K562 (cell line): ENCODE data around the gene SPEM2. TPM values are rescaled to one million over a fixed set of nuclear protein-coding genes. Genes with fewer than 3 reads are reported as not detected.

ENCODE experiments used
- ATAC-seq: fragments of 200-7000 bp; cut with Tn5 transposase; 3 replicates; pipeline ENCODE4 v1.9.1; 2020; ENCODE audit warnings: moderate library complexity
- BruUV-seq: library from RNA; stranded (reverse); fragments of 400-500 nt; replicated peaks from 2 replicates; lab custom pipeline; 2021; lab: Mats Ljungman, UMichigan
- CTCF ChIA-PET: fragments of 300-600 bp; formaldehyde crosslinking; extraction: SDS; loops from one replicate; lab custom pipeline; 2021; ENCODE audit warnings: low intra/inter-chr PET ratio; lab: Yijun Ruan, JAX
- POLR2A ChIA-PET: fragments of 300-600, 350-650 bp; sonication (Branson Sonifier 250); formaldehyde crosslinking; extraction: SDS; loops from one replicate; lab custom pipeline; 2021; ENCODE audit warnings: antibody characterized with exemption, inconsistent platforms; lab: Yijun Ruan, JAX
- DNase-seq, 4 experiments: peaks; one replicate each; pipeline versions ENCODE4 v3.0.0 to v3.0.0-alpha.2; 2011 to 2018; ENCODE audit warnings: low spot score in 3 of 4, mixed read lengths in 3 of 4; ENCODE audit errors: extremely low read depth in 1 of 4
- FAIRE-seq: peaks from 2 replicates; lab custom pipeline; 2011; peaks lifted over from hg19 to GRCh38; lab: Jason Lieb, UNC
- H2AFZ ChIP-seq: 2 replicates; pipeline ENCODE4 v1.6.0; 2011; ENCODE audit warnings: low read depth, low read length, control low read depth, inconsistent platforms
- H3K27ac ChIP-seq: fragments of 200-600 bp; 3 replicates; pipeline ENCODE4 v1.8.0; 2011; ENCODE audit warnings: low read depth, mild to moderate bottlenecking, control low read depth, inconsistent platforms, low read length, moderate library complexity, mixed read lengths; ENCODE audit errors: extremely low read depth
- H3K27me3 ChIP-seq, 2 experiments: fragments of 300-600 bp in 1 of 2; 2 replicates in 1 of 2; 3 replicates in 1 of 2; pipeline versions ENCODE4 v1.6.0 to v1.8.0; 2011; ENCODE audit warnings: inconsistent platforms in 2 of 2, low read length in 2 of 2, mild to moderate bottlenecking in 1 of 2, mixed read lengths in 1 of 2, moderate library complexity in 1 of 2; ENCODE audit not compliant: control insufficient read depth in 2 of 2, insufficient read depth in 2 of 2
- H3K36me3 ChIP-seq: fragments of 300-600 bp; 3 replicates; pipeline ENCODE4 v1.8.0; 2011; ENCODE audit warnings: mild to moderate bottlenecking, low read length, inconsistent platforms; ENCODE audit not compliant: control insufficient read depth, insufficient read depth
- H3K4me1 ChIP-seq, 2 experiments: fragments of 200-600 bp in 1 of 2; replicated peaks in 1 of 2; 2 replicates in 1 of 2; 3 replicates in 1 of 2; pipeline versions ENCODE4 v1.5.1 to v1.8.0; 2011; ENCODE audit warnings: inconsistent platforms in 2 of 2, low read length in 2 of 2, mild to moderate bottlenecking in 1 of 2, mixed read lengths in 1 of 2, moderate library complexity in 1 of 2; ENCODE audit not compliant: control insufficient read depth in 2 of 2, insufficient read depth in 2 of 2
- H3K4me2 ChIP-seq: 2 replicates; pipeline ENCODE4 v1.6.1; 2011; ENCODE audit warnings: low read length, control low read depth, inconsistent platforms, mixed read lengths; ENCODE audit not compliant: insufficient read depth
- H3K4me3 ChIP-seq: fragments of 200-600 bp; sonication (generic), shearing (Covaris generic); 2 replicates; pipeline ENCODE4 v1.5.1; 2016; ENCODE audit warnings: control low read depth, inconsistent platforms
- H3K79me2 ChIP-seq: fragments of 200-600 bp; 3 replicates; pipeline ENCODE4 v1.8.0; 2011; ENCODE audit warnings: low read length, inconsistent platforms; ENCODE audit not compliant: control insufficient read depth, insufficient read depth
- H3K9ac ChIP-seq, 2 experiments: 2 replicates each; pipeline versions ENCODE4 v1.6.0 to v1.6.1; 2011; ENCODE audit warnings: low read depth in 2 of 2, low read length in 2 of 2, control low read depth in 1 of 2, inconsistent platforms in 1 of 2, mild to moderate bottlenecking in 1 of 2, mixed read lengths in 1 of 2; ENCODE audit not compliant: insufficient read depth in 1 of 2
- H3K9me1 ChIP-seq: one replicate; pipeline ENCODE4 v1.6.0; 2011; ENCODE audit warnings: inconsistent platforms, mild to moderate bottlenecking, low read length, moderate library complexity; ENCODE audit not compliant: control insufficient read depth, insufficient read depth
- H3K9me3 ChIP-seq: replicated peaks from 2 replicates; pipeline ENCODE4 v1.5.1; 2011; ENCODE audit warnings: low read depth, low read length, inconsistent platforms; ENCODE audit not compliant: control insufficient read depth, insufficient read depth
- H4K20me1 ChIP-seq: replicated peaks from 2 replicates; pipeline ENCODE4 v1.6.1; 2011; ENCODE audit warnings: low read length, inconsistent platforms, mixed read lengths; ENCODE audit not compliant: control insufficient read depth, insufficient read depth
- FOXM1 ChIP-seq, 2 experiments: fragments of 450-650 bp in 1 of 2; sonication (generic) in 1 of 2; formaldehyde crosslinking in 1 of 2; IDR thresholded peaks; 2 replicates each; pipeline versions ENCODE4 v1.6.1 to v1.9.0; 2017 to 2022; ENCODE audit warnings: low read depth in 2 of 2, mild to moderate bottlenecking in 2 of 2, missing genetic modification reagents in 1 of 2, moderate library complexity in 1 of 2
- HLTF ChIP-seq: fragments of 450-650 bp; IDR thresholded peaks from 2 replicates; pipeline ENCODE4 v1.6.1; 2016
- RBBP5 ChIP-seq: fragments of 200-600 bp; sonication (generic); IDR thresholded peaks from 2 replicates; pipeline ENCODE4 v1.6.1; 2012; ENCODE audit warnings: borderline replicate concordance, mild to moderate bottlenecking, low read length, control low read depth, inconsistent platforms; ENCODE audit not compliant: insufficient read depth, poor library complexity, severe bottlenecking
- TAF15 ChIP-seq: fragments of 200-400 bp; formaldehyde crosslinking; IDR thresholded peaks from 2 replicates; pipeline ENCODE4 v1.6.1; 2017; ENCODE audit warnings: mild to moderate bottlenecking, low read depth, low read length, moderate library complexity
- U2AF1 ChIP-seq: fragments of 200-400 bp; formaldehyde crosslinking; optimal IDR thresholded peaks from 2 replicates; pipeline ENCODE3; 2017; ENCODE audit warnings: mild to moderate bottlenecking, low read depth, low read length, moderate library complexity
- ZNF239 ChIP-seq: fragments of 250-450 bp; sonication (Bioruptor Pico); IDR thresholded peaks from 2 replicates; pipeline ENCODE4 v1.4.0; 2020; ENCODE audit warnings: mild to moderate bottlenecking
- WGBS: fragments of 100-300 bp; shearing (Covaris generic); methylation state at CpG from one replicate; pipeline ENCODE4 v1.1.6; 2016; ENCODE audit warnings: low coverage, mixed read lengths; ENCODE audit not compliant: insufficient coverage; ENCODE audit errors: missing lambda C conversion rate; 5-methylcytosine and 5-hydroxymethylcytosine counted together
- in situ Hi-C: fragments of 300-500 bp; cut with MboI; formaldehyde crosslinking; loops from 4 replicates; pipeline ENCODE4 v1.15.0; 2018; ENCODE audit warnings: inconsistent platforms, mixed read lengths
- intact Hi-C: fragments of 100-400 bp; cut with micrococcal nuclease; formaldehyde crosslinking; loops from 2 replicates; pipeline ENCODE4 v1.14.2; 2022
- polyA plus RNA-seq, 8 experiments: library from polyadenylated mRNA; depleted of rRNA in 4 of 8; stranded (reverse) in 5 of 8; unstranded in 3 of 8; fragments of >200 nt; fragmentation: Nextera tagmentation in 2 of 8; fragmentation: Illumina TruSeq in 1 of 8; extraction: Ambion mirVana in 2 of 8; extraction: Trizol in 1 of 8; gene quantifications; 2 replicates each; pipeline versions ENCODE4 v1.2.1 to v1.2.3, GENCODE V29; 2011 to 2014; ENCODE audit warnings: inconsistent platforms in 1 of 8, missing spikeins in 1 of 8
- total RNA-seq, 7 experiments: library from RNA; depleted of rRNA in 6 of 7; stranded (reverse); fragments of >200 nt in 6 of 7; fragmentation: Illumina TruSeq in 2 of 7; extraction: Trizol in 2 of 7; gene quantifications; 2 replicates each; pipeline versions ENCODE4 v1.2.1 to v1.2.3, GENCODE V29; 2011 to 2021; ENCODE audit warnings: low replicate concordance in 1 of 7
- TF ChIP-seq, protein P1 (sequence below): fragments of 250-450 bp; sonication (Bioruptor Pico); IDR thresholded peaks from 2 replicates; pipeline ENCODE4 v1.5.0; 2020; ENCODE audit warnings: mild to moderate bottlenecking

The SPEM2 gene
- total and polyA plus RNA-seq, 9 of the 15 experiments (the other 6 are each of a cell fraction or from before 2014, with no cell fraction given): not detected

DNA sequence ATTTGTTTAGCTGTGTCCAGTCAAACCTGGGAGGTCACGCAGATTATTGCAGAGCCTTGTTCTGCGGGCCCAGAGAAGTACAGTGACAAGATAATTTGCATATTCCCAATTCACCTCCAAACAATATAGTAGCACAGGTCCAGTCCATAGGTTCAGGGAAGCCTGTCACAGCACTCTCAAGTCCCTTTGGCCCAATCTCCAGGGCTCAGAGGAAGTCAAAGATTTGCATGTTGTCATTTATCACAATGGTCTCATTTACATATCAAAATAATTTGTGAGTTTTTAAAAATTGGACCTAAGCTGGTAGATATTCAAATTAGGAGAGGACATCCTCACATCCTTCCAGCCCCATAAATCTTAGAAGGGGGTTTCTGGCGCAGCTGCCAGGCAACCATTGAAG, 42.1 kb downstream of the SPEM2 start:
- no peak overlapping the region for H3K4me2 ChIP-seq
- in situ Hi-C loops: no loop called here

DNA sequence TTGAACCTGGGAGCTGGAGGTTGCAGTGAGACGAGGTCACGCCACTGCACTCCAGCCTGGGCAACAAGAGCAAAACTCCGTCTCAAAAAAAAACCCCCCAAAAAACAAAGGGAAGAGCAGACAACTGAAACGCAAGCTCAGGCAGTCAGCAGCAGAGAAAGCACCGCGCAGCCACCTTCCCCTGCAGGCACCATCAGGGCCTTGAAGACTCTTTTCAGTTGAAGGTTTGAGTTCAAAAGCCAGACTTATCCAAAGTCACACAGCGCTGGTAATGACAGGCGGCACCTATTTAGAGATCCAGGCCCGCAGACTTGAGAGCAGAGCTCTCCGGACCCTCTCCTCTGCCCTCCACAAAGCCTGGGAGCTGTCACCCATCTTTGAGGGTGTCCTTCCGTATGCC, 42.9 kb downstream of the SPEM2 start:
- H3K9ac ChIP-seq: peak overlapping the region in 1 of 2 experiments; percentile 35; a peak in 1 of 4 replicates
- H3K9me3 ChIP-seq: no peaks in the 10 kb centered on the region
- H3K27me3 ChIP-seq: no peaks in the 10 kb centered on the region
- no peak overlapping the region for H2AFZ ChIP-seq
- no peaks in the 10 kb centered on the region for H4K20me1 ChIP-seq
- H3K4me3 ChIP-seq: no peak overlapping the region
- no peak for FAIRE-seq
- peaks cover 8 to 20% of the 10 kb centered on the region in 2 experiments for H3K4me1 ChIP-seq
- peaks cover 22% of the 10 kb centered on the region; the same call in 1 of the 3 replicates for H3K36me3 ChIP-seq
- DNase-seq: no peak
- 91% methylated on average over 7 of the region's 11 CpGs for WGBS
- in situ Hi-C loops (no loop called here), intact Hi-C loops (no loop called here)
- ChIA-PET CTCF (no interaction called here), POLR2A (interaction anchor here (0.5 to 3.2 kb wide), 5 partner anchors 11 to 108 kb away, joined by 3 to 10 read pairs (median 3); partner anchors contain the start of genes POLR2A and ZBTB4)
- H3K79me2 ChIP-seq: peaks cover 27% of the 10 kb centered on the region
- H3K9me1 ChIP-seq: no peaks in the 10 kb centered on the region
- BruUV-seq: no TSS peak
- TF ChIP-seq ZNF239 (CRISPR knock-in tag) (peak; percentile 61), U2AF1 (no peak), RBBP5 (no peak)
- TF ChIP-seq, protein P1, sequence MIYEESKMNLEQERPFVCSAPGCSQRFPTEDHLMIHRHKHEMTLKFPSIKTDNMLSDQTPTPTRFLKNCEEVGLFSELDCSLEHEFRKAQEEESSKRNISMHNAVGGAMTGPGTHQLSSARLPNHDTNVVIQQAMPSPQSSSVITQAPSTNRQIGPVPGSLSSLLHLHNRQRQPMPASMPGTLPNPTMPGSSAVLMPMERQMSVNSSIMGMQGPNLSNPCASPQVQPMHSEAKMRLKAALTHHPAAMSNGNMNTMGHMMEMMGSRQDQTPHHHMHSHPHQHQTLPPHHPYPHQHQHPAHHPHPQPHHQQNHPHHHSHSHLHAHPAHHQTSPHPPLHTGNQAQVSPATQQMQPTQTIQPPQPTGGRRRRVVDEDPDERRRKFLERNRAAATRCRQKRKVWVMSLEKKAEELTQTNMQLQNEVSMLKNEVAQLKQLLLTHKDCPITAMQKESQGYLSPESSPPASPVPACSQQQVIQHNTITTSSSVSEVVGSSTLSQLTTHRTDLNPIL (CRISPR knock-in tag): no peak
- H3K27ac ChIP-seq: no peak overlapping the region
- H3K4me2 ChIP-seq: no peak overlapping the region
- ATAC-seq: no peak

More for the DNA sequence above, 42.1 kb downstream of the SPEM2 start:
- CTCF ChIA-PET: no interaction called here
- Histone ChIP-seq H3K79me2 (peaks cover 22% of the 10 kb centered on the region), H4K20me1 (no peaks in the 10 kb centered on the region), H3K27ac (peak overlapping the region; percentile 70), H3K36me3 (peaks cover 30% of the 10 kb centered on the region; the same call in 1 of the 3 replicates), H3K9me1 (no peaks in the 10 kb centered on the region), H3K4me3 (no peak overlapping the region), H3K4me1 (peaks cover 8 to 28% of the 10 kb centered on the region in 2 experiments)
- intact Hi-C loops: no loop called here
- FAIRE-seq: no peak
- no peak for TF ChIP-seq FOXM1 (IDR thresholded peaks at IDR 0.05; ENCODE audit: low read depth)
- TF ChIP-seq FOXM1 (CRISPR knock-in tag; IDR thresholded peaks at IDR 0.05; ENCODE audit: low read depth): no peak
- no peak for TF ChIP-seq HLTF
- no peak for TF ChIP-seq TAF15
- TF ChIP-seq, all 486 proteins: peak for 0
- BruUV-seq: no TSS peak
- H3K9me3 ChIP-seq: no peaks in the 10 kb centered on the region
- DNase-seq (no peak), ATAC-seq (no peak)
- peak overlapping the region in 1 of 2 experiments; percentile 55; a peak in 2 of 4 replicates for H3K9ac ChIP-seq
- no peaks in the 10 kb centered on the region for H3K27me3 ChIP-seq
- POLR2A ChIA-PET: interaction anchor here (0.6 to 3.2 kb wide), 5 partner anchors 11 to 395 kb away, joined by 3 to 10 read pairs (median 3); partner anchors contain the start of genes POLR2A, SLC35G6 and ZBTB4
- WGBS: 83% methylated on average over 3 of the region's 3 CpGs
- no peak overlapping the region for H2AFZ ChIP-seq
